Stimulated activated CD4-positive, alpha-beta T cell treated with anti-CD3 and anti-CD28 coated beads, Interleukin-12 subunit alpha, Interleukin-12 subunit beta, amount 100 ng/mL, for 24 hours (primary cell): Measurements from ENCODE around the gene TWIST2.

Source experiments
- DNase-seq, 2 experiments: peaks; one replicate each; pipeline ENCODE4 v3.0.0-alpha.2; 2020; ENCODE audit warnings: low read depth in 2 of 2

Gene TWIST2

GRCh38 chr2:238856713-238857567, 9.1 kb downstream of the TWIST2 start:
- DNase-seq: no peak

GRCh38 chr2:238857959-238858358, 10.1 kb downstream of the TWIST2 start:
- DNase-seq: no peak

DNA sequence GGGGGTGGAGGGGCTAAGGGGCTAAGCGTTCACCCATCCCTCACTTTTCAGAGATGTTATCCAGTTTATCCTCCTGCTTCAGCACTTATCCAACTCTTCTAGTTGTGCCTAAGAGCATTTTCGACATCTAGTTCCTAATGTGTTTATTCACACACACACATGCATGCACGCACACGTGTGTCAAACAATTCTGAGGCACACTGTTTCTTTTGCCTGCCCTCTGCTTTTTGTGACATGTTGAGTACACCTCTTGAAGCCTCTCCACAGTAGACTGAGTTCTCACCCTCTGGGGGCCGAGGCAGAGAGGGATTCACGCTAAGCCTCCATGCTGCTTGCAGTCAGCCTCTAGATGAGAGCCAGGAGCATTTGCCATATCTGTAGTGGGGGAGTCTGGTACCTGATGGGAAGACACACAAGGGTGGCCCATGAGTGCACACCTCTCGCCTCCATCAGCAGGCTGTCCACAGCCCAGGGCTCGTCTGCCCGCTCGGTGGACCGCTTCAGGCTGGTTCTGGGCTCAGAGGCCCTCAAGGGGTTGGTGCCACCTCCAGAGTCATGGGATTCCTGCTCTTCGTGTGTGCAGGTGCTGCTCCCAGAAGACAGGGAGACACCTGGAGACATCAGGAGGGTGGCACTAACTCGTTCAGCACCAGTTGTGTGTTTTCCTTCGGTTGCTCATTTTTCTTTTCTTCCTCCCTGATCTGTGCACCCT, 11.9 kb downstream of the TWIST2 start:
- DNase-seq: no peak

- no peak for DNase-seq
Observed at GRCh38 chr2:238861013-238861730, 13.3 kb downstream of the TWIST2 start.

- DNase-seq: no peak
Observed at GRCh38 chr2:238861766-238862315, 14.0 kb downstream of the TWIST2 start.

GRCh38 chr2:238862701-238863100, 14.8 kb downstream of the TWIST2 start:
- DNase-seq: no peak

DNA sequence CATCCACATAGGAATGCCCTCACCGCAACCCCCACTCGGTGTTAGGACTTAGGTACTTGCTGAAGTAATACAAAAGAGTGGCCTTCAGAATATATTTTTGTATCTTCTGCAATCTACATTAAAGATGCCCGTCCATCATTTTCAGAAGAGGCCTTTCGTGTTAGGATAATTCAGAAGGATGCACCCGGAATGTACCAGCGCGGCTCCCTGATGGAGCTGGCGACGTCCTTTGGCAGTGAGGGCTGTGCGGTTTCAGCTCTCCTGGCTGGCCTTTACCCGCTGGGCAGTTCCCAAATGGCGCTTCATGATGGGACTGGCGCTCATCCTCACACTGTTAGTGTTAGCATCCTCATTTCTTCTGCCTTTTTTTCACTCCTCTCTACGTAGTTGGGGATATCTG, 15.3 kb downstream of the TWIST2 start:
- DNase-seq: no peak

- DNase-seq: no peak
Observed at GRCh38 chr2:238863749-238864206, 15.9 kb downstream of the TWIST2 start.

- DNase-seq: peak; percentile 16 to 40
Observed at GRCh38 chr2:238864207-238865014, 16.5 kb downstream of the TWIST2 start.

DNA sequence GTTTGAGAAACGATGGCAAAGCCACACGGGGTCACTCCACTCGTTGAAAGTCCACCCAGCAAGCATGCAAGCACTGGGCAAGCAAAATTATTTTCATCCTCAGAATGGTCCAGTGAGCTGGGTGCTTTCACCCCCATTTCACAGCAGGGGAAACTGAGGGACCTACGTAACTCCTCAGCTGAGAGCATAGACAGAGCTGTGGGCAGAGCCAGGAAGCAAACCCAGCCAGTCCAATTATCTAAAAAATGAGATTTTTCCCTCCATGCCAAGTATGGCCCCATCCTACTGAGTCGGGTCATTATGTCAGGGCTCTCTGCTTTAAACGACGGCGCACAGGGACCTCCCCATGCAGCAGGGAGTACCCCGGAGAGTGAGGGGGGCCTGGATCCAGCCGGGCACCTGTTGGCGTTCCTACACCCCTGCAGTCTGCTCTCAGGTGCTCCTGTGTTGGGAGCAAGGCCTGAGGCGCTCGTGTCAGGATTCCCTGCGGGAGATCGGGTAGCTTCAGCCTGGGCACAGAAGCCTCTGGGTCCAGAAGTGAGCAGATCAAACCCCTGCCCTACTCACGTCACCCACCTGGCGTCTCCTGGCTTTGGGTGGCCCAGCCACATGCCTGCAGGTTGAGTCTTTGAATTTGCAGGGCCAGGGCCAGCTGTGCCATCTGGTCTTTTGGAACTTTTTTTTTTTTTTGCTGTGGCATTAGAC, 17.3 kb downstream of the TWIST2 start:
- DNase-seq: no peak

DNA sequence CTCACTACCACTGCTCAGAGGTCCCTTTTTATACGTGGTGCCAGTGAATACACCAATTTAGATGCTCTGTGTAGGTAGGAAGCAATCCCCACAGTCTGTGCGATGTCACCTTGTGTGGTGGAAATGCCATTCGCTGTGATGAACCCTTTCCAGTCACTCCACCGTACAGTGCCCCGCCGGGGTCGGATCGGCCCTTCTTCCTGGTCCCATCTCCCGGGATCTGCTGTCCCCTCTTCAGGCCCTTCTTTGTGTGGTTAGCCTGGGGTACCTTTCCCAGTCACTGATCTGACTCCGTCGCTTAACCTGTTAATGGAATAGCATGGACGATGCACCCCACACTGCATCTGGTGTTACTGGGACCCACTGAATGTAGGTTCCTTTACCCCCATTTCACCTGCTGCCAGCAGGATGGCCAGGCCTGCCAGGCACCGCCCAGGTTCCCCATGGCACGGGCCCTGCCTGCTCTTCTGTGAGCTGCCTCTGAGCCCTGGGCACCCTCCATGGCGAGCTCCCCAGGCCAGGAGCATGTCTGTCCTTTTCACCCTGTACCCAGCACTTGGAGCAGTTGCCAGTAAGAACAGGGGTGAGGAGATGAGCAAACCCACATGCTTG, 18.0 kb downstream of the TWIST2 start:
- no peak for DNase-seq

DNA sequence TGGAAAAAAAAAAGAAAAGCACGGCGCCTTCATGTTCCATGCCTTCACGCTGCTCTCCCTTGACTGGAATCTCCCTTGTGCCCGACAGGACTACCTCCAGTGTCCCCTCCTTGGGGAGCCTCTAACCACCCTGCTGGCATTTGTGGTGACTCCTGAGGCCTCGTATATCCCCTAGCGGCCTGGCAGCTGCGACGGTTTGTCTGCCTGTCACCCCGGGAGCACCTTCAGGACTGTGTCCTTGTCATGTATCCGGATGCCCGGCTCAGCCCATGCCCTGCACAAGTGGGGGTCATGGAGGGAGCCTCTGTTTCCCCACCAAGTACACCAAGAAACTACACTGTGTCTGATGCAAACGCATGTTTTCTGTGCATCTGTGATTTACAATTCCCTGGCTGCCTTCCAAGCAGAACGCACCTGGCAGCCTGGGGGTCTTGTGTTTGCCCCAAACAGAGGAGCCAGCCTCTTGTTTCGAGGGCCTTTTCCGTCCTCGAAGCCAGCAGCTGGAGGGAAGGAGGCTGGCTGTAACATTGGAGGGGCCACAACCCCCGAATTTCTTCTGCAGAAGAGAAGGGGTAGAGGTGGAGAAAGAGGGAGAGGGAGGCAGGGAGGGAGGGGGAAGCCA, 18.9 kb downstream of the TWIST2 start:
- DNase-seq: no peak

DNA sequence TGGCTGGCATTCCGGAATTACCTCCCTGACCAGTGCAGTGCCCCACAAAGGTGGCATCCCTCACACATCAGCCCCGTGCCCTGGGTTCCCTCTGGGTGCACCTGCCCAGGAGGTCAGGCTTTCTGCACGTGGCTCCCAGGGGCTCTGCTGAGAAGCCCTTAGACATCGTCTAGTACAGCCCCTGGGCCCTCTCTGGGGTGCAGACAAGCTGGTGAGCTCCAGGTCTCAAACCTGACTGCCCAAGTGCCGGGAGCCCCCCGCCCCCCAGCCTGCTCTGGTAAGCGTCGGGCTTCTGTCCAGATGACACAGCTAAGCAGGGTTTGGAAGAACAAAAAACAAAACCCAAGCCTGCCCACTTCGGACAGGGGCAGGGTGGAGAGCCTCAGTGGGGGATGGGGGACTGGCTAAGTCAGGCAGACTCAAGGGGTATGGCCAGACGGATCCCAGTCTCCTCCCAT, 20.2 kb downstream of the TWIST2 start:
- no peak for DNase-seq

DNA sequence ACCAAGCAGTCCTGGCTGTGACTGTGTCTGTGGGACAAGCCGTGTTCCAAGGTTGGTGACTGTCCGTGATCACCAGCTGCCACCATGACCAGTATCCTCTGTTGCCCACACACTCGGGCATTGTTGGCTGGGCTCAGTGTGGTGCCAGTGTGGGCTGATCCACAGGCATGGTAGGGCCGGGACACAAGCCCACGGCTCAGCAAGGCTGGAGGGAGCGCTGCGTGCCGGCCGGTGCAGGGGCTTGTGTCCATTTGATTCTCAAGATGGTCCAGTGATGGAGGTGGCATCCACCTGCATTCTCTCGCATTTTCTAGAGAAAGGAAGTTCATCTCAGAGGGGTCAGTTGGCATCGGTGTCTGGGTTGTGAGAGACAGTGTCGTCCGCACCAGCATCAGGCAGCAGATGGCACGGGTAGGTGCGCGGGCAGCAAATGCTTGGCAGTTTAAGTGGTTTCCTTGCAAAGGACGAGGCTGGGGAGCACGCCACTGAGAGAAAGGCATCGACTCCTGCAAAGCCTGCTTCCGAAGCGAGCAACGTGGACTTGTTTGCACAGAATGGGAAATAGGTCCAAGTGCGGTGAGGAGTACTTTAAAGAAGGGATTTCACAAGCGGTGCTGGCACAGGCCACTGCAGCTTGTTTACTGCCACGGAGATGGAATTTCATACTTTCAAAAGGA, 20.9 kb downstream of the TWIST2 start:
- no peak for DNase-seq

DNA sequence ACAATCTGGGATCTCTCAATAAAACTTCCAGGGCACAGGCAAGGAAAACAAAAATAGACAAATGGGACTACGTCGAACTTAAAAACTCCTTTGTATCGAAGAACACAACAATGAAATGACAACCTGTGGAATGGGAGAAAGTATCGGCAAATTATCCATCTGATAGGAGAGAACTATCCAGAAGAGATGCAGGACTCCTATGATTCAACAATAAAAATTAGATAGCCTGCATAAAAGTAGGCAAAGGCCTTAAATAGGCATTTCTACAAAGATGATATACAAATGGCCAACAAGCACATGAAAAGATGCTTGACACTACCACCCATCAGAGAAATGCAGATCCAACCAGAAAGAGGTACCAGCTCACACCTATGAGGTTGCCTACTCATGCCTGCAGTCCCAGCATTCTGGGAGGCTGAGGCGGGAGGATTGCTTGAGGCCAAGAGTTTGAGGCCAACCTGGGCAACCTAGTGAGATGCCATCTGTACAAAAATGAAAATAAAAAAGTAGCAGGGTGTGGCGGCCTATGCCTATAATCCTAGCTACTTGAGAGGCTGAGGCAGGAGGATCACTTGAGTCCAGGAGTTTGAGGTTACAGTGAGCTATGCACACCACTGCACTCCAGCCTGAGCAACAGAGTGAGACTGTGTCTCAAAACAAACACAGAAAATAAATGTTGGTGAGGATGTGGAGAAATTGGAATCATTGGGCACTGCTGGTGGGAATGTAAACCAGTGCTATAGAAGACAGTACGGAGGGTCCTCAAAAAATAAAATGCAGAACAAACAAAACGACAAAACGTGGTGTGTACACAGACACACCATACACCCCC, 21.6 kb downstream of the TWIST2 start:
- DNase-seq: no peak

- DNase-seq: no peak
Observed at GRCh38 chr2:238870261-238870660, 22.4 kb downstream of the TWIST2 start.

- no peak for DNase-seq
Observed at GRCh38 chr2:238872026-238872425, 24.1 kb downstream of the TWIST2 start.
